ENCODE results near the gene EIF4A3.

DNA sequence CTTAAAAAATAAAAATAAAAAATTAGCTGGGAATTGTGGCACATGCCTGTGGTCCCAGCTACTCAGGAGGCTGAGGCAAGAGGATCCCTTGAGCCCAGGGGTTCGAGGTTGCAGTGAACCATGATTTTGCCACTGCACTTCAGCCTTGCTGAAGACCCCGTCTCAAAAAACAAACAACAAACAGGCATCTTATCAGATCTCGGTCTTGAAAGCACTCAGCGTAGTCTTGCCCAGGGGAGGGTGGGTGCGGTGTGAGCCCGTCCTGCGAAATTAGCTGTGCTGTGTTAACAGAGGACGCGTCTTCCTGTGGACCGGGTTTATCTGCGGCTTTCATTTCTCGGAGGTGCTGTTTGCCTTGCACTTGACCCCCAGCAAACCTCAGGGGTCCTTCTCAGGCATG lies 40.2 kb downstream of the EIF4A3 start:
- TF ChIP-seq, protein P1, sequence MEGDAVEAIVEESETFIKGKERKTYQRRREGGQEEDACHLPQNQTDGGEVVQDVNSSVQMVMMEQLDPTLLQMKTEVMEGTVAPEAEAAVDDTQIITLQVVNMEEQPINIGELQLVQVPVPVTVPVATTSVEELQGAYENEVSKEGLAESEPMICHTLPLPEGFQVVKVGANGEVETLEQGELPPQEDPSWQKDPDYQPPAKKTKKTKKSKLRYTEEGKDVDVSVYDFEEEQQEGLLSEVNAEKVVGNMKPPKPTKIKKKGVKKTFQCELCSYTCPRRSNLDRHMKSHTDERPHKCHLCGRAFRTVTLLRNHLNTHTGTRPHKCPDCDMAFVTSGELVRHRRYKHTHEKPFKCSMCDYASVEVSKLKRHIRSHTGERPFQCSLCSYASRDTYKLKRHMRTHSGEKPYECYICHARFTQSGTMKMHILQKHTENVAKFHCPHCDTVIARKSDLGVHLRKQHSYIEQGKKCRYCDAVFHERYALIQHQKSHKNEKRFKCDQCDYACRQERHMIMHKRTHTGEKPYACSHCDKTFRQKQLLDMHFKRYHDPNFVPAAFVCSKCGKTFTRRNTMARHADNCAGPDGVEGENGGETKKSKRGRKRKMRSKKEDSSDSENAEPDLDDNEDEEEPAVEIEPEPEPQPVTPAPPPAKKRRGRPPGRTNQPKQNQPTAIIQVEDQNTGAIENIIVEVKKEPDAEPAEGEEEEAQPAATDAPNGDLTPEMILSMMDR (IDR thresholded peaks at IDR 0.05; ENCODE audit: low read length) = no peak
- TF ChIP-seq EZH2 (IDR thresholded peaks at IDR 0.05; ENCODE audit: borderline replicate concordance, low read length) = no peak

All from OCI-LY1 (cell line).